Ovary (tissue), 3 donors: ENCODE results near the gene OTX1.

Experiments used
- EP300 ChIP-seq: sonication (generic); formaldehyde crosslinking; IDR thresholded peaks from one replicate; pipeline ENCODE4 v1.6.1; 2017; ENCODE audit warnings: antibody characterized with exemption
- TF ChIP-seq, protein P1 (sequence below), 3 donors: fragments of 450-650 bp in 2 of 3; fragments of 200-600 bp in 1 of 3; IDR thresholded peaks; one replicate each; pipeline versions ENCODE4 v1.5.1 to v1.8.0; 2016 to 2022; ENCODE audit warnings: antibody characterized with exemption in 3 of 3, mild to moderate bottlenecking in 1 of 3
- donor health status: DM: no; HTN: no; CAD: no.

DNA sequence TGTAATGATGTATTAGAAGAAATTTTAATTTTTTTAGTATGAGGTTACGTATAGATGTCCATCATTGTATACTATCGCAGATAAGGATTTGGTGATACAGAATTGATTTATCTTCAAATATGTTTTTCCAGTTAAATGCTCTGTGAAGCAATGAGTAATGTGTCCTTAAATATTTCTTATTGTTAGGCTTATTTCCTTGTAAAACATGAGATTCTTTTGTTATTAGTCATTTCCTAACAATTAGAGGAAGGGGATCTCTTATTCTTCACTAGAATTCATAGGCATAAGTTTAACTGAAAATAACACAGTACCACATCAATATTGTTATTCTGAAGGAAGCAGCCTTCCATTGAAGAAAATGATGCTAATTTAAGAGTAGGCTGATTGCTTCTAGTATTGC, 15.5 kb upstream of the OTX1 start:
- TF ChIP-seq, protein P1, sequence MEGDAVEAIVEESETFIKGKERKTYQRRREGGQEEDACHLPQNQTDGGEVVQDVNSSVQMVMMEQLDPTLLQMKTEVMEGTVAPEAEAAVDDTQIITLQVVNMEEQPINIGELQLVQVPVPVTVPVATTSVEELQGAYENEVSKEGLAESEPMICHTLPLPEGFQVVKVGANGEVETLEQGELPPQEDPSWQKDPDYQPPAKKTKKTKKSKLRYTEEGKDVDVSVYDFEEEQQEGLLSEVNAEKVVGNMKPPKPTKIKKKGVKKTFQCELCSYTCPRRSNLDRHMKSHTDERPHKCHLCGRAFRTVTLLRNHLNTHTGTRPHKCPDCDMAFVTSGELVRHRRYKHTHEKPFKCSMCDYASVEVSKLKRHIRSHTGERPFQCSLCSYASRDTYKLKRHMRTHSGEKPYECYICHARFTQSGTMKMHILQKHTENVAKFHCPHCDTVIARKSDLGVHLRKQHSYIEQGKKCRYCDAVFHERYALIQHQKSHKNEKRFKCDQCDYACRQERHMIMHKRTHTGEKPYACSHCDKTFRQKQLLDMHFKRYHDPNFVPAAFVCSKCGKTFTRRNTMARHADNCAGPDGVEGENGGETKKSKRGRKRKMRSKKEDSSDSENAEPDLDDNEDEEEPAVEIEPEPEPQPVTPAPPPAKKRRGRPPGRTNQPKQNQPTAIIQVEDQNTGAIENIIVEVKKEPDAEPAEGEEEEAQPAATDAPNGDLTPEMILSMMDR (IDR thresholded peaks at IDR 0.05), result no peak
- no peak for TF ChIP-seq EP300
